Epithelial cell of proximal tubule (primary cell): ENCODE data around the gene HIP1. TPM values are rescaled to one million over a fixed set of nuclear protein-coding genes. Genes with fewer than 3 reads are reported as not detected.
"Not testable (repeated sequence)": the region's sequence is repeated elsewhere in the genome, so short reads cannot be mapped to it uniquely, and the experiment has no call there.

Experiments
- DNase-seq: peaks from one replicate; pipeline ENCODE4 v3.0.0-alpha.2; 2011; ENCODE audit warnings: low read depth
- H3K4me3 ChIP-seq: 2 replicates; pipeline ENCODE4 v1.5.1; 2011; ENCODE audit warnings: low read depth, mild to moderate bottlenecking, low read length
- total RNA-seq: library from RNA; depleted of rRNA; stranded (reverse); fragments of >200 nt; gene quantifications from 2 replicates; pipeline ENCODE4 v1.2.3, GENCODE V29; 2015
- TF ChIP-seq, protein P1 (sequence below): conservative IDR thresholded peaks from 2 replicates; pipeline ENCODE4 v1.5.1; 2012; ENCODE audit warnings: low read depth, mild to moderate bottlenecking, low read length

The HIP1 gene
- total RNA-seq, 1 donor from 2014 or later, result 10.6 TPM

DNA sequence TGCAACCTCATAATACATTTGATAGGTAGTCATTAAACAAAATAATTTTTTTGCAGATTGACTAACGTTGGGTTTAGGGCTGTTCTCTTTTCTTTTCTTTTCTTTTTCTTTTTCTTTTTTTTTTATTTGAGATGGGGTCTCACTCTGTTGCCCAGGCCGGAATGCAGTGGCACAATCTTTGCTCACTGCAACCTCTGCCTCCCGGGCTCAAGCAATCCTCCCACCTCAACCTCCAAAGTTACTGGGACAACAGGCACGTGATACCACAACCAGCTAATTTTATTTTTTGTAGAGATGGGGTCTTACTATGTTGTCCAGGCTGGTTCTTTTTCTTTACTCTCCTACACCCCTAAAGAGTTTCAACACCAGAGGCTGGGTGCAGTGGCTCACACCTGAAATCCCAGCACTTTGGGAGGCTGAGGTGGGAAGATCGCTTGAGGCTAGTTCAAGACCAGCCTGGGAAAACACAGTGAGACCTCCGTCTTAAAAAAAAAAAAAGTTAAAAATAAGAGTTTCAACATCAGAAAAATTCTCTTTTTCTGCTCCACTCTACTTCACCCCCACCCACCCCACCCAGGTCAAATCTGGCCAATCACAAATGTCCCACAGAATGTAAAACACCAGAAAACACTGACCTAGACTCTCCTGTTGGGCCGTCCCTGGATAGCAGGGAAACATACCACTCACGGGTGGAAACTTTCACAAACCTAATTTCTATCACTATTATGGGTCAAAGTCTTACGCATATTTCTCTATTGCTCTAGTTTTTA, 3.0 kb downstream of the HIP1 start:
- DNase-seq, result no peak
- H3K4me3 ChIP-seq, result no peak overlapping the region
- TF ChIP-seq, protein P1, sequence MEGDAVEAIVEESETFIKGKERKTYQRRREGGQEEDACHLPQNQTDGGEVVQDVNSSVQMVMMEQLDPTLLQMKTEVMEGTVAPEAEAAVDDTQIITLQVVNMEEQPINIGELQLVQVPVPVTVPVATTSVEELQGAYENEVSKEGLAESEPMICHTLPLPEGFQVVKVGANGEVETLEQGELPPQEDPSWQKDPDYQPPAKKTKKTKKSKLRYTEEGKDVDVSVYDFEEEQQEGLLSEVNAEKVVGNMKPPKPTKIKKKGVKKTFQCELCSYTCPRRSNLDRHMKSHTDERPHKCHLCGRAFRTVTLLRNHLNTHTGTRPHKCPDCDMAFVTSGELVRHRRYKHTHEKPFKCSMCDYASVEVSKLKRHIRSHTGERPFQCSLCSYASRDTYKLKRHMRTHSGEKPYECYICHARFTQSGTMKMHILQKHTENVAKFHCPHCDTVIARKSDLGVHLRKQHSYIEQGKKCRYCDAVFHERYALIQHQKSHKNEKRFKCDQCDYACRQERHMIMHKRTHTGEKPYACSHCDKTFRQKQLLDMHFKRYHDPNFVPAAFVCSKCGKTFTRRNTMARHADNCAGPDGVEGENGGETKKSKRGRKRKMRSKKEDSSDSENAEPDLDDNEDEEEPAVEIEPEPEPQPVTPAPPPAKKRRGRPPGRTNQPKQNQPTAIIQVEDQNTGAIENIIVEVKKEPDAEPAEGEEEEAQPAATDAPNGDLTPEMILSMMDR, result no peak

DNA sequence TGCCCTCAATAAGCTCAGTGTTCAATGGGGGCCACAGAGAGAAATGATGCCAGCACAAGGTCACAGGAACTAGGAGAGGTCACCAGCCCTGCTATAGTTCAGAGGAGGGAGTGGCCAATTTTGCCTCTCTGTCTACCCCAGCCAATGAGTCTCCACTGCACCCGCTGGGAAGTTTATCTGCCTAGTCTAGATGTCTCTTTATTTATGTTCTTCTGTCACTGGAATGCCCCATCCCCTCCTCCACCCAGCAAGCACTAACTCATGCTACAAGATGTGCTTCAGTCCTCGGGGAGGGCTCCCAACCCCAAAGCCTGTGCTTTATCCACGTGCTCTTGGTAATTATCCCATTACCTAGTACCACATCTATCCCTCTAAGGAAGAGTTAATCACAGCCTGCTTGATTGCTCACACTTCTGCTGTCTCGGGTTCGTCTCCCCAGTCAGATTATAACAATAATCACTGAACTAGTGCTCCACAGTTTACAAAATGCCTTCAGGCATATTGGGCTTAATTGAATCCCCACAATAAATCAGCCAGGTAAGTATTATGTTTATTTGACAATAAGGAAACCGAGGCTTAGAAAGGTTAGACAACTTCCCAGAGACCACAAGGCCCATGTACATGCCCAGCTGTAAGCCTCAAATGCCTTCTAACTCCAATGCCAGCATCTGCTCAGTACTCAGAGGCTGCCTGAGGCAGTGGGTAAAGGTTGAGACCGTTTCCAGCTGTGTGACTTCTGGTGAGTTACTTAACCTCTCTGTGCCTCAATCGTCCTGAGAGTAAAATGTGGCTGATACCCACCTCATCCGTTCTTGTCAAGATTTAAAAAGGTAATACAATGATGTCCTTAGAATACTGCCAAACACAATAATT, 3.9 kb downstream of the HIP1 start:
- TF ChIP-seq, protein P1, result no peak
- DNase-seq, result no peak
- H3K4me3 ChIP-seq, result no peak overlapping the region

DNA sequence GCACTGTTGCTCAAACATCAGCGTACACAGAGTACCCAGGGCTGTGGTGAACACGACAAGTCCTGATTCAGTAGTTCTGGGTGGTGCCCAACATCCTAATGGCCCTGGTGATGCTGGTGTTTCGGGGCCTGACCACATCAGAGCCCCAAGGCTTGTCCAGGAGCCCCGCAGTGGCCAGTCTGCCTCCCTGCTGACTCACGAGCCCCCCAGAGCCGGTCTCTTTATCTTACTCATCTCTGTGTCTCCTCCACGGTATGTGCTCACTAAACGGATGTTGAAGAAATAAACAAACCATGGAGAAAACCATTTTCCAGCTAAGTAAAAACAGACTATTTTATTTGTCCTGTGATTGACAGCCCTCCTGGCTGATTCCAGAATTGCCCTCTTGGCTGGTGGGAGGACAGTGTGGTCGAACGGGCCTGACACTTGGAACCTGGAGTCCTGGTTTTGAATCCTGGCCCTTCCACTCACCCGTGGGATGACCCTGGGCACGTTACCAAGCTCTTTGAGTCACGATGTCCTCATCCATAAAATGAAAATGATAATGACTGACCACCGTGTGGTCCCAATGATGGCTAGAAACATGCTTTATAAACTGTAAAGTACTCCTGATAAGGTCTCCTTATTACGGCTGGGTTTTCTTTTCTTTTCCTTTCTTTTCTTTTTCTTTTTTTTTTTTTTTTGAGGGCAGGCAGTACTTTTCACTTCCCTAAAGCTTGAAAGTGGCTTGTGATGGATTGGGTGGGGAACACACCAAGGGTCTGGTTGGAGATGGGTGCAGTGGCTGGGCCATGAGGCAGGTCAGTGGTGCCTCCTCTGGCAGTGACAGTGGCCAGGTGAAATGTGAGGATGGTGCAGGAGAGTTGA, 5.7 kb downstream of the HIP1 start:
- TF ChIP-seq, protein P1, result no peak
- no peak for DNase-seq
- no peak overlapping the region for H3K4me3 ChIP-seq

DNA sequence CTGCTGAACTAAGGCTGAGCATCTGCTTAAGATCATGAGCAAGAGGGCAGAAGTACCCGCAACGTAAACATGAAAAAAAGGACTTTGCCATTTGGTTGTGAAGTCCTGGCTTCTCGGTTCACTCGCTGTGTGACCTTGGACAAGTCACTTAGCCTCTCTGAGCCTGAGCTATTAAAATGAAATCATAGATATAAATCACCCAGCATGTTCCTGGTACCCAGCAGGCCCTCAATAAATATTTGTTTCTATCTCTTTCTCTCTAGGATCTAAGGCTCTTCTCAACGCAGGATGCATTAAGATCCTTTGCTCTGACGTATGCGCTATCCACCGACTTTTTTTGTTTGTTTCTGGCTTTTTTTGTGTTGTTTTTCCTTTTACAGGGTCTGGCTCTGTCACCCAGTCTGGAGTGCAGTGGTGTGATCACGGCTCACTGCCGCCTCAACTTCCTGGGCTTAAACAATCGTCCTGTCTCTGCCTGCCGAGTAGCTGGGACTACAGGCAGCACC, 6.7 kb downstream of the HIP1 start:
- H3K4me3 ChIP-seq, result no peak overlapping the region
- TF ChIP-seq, protein P1, result no peak
- DNase-seq, result no peak

DNA sequence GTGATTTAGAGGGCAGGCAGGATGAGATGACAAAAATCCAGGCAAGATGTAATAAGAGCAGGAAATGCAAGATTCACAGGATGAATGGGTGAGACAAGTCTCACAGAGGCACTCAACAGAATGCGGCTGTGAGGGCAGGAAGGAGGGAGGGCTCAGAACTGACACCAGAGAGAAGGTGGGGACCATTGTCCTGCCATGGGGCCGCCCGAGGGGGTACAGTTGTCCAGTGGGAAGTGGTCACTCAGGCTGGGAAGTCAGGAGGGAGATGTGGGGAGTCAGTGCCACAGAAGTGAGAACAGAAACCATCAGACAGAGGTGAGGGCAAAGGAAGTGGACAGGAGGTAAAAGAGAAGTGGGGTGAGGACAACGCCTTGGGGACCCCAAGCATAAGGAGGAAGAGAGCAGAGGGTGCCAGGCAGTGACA, 8.9 kb downstream of the HIP1 start:
- H3K4me3 ChIP-seq, result no peak overlapping the region
- TF ChIP-seq, protein P1, result no peak
- DNase-seq, result no peak

DNA sequence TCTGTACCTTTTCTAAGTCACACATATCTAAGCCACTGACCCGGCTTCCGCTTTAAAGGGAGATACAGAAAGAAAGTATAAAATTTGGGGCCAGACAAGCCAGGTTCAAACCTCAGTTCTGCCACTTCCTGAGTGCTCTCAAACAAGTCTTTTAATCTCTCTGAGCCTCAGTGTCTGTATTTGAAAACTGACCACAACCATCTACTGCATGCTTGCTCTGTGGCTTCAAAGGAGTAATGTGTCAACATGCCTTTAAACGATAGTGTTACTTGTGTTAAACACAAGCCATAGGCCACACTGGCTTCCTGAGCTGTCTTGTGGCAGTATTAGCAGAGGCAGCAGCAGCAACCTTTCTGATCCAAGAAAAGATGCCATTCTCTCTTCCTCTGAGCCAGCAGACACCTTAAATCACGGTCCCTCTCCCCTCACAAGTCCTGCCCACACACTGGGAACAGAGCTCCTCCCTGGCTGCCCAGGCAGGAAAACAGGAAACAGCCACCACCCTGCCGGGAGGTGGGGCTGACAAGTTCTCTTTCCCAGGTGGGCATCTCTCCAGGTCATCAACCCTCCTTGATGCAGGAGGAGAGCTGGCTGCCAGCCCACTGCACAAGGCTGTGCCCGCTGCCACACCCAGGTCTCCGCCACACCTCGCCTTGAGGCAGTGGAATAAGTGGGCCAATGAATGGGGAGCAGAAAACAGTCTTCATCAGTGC, 10.7 kb downstream of the HIP1 start:
- TF ChIP-seq, protein P1, result no peak
- H3K4me3 ChIP-seq, result no peak overlapping the region
- DNase-seq, result no peak

DNA sequence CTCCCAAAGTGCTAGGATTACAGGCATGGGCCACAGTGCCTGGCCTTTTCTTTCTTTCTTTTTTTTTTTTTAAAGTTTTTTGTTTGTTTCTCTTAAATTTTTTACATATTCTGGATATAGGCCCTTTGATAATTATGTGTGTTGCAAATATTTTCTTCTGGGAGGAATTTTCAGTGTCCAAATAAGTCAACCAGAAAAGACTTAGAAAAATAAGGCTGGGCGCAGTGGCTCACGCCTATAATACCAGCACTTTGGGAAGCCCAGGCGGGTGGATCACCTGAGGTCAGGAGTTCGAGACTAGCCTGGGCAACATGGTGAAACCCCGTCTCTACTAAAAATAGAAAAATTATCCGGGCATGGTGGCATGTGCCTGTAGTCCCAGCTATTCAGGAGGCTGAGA, 11.4 kb downstream of the HIP1 start:
- not testable (repeated sequence) for H3K4me3 ChIP-seq, DNase-seq
